Measurements from ENCODE around the gene MFRP. TPM values are rescaled to one million over a fixed set of nuclear protein-coding genes. Genes with fewer than 3 reads are reported as not detected.

Gene MFRP
- total and polyA plus RNA-seq, 9 of the 15 experiments (the other 6 are each of a cell fraction or from before 2014, with no cell fraction given): not detected

DNA sequence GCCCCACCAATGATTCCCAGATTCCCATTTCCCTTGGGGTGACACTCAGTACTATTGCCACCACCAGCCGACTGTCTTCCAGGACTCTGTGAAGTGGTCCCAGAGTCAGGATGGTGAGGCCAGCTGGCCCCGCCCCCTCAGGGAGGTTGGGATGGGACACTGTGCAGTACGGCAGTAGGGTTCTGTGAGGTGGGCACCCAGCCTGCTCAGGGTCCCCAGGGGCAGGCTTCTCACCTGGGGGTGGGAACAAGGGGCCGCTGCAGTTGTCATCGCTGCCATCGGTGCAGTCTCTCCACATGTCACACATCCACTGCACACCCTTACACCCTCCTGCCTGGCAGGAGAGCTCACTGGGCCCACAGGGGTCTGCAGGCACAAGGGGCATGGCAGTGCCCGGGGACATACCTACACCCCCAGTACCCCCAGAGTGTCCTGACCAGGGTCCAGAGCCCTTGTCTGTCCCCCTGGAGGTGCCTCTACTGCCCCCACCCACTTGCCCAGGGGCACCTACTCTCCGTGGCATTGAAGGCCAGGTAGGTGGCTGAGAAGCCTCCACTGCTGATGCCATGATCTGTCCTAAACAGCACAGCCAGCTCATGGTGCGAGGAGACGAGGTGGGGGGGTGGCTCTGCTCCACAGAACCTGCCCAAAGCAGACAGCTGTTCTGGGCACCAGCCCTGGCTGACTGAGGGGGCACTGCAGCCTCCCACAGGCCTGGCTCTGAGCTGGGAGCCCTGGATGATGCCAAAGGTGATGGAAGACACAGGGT, 4.0 kb downstream of the MFRP start:
- intact Hi-C loops (cut with micrococcal nuclease): no loop called here
- H2AFZ ChIP-seq (ENCODE audit: low read depth, low read length): no peak overlapping the region
- ChIA-PET POLR2A (interaction anchor here (1.5 kb wide), 1 partner anchor 132 kb away, joined by 4 read pairs; no protein-coding TSS in a partner anchor), CTCF (ENCODE audit: low intra/inter-chr PET ratio) (no interaction called here)
- 0 out of 3 replicates have a peak, but pooled peaks cover 5% of the 10 kb centered on the region for H3K79me2 ChIP-seq (ENCODE audit: control insufficient read depth, insufficient read depth, low read length)
- ATAC-seq (no peak), FAIRE-seq (no peak), DNase-seq (ENCODE audit: extremely low read depth in 1 of 4, low spot score in 3 of 4) (no peak)
- no peak overlapping the region for H3K4me2 ChIP-seq (ENCODE audit: insufficient read depth, low read length)
- H3K27ac ChIP-seq (ENCODE audit: extremely low read depth, low read depth, low read length): no peak overlapping the region
- in situ Hi-C loops (cut with MboI): no loop called here
- H3K9ac ChIP-seq (ENCODE audit: insufficient read depth in 1 of 2, low read depth in 2 of 2, low read length in 2 of 2): no peak overlapping the region
- BruUV-seq (replicated peaks): no TSS peak
- no peak overlapping the region for H3K4me3 ChIP-seq
- peaks cover 0 to 24% of the 10 kb centered on the region in 2 experiments; a peak in 3 of 5 replicates for H3K27me3 ChIP-seq (ENCODE audit: control insufficient read depth in 2 of 2, insufficient read depth in 2 of 2, low read length in 2 of 2)
- H3K36me3 ChIP-seq (ENCODE audit: control insufficient read depth, insufficient read depth, low read length): no peaks in the 10 kb centered on the region
- H3K4me1 ChIP-seq (replicated peaks in 1 of 2; ENCODE audit: control insufficient read depth in 2 of 2, insufficient read depth in 2 of 2, low read length in 2 of 2): peaks cover 21 to 49% of the 10 kb centered on the region in 2 experiments; a peak in 4 of 5 replicates
- no peaks in the 10 kb centered on the region; the same call in 1 of the 2 replicates for H4K20me1 ChIP-seq (replicated peaks; ENCODE audit: control insufficient read depth, insufficient read depth, low read length)
- H3K9me3 ChIP-seq (replicated peaks; ENCODE audit: control insufficient read depth, insufficient read depth, low read depth, low read length): no peaks in the 10 kb centered on the region
- WGBS (ENCODE audit: insufficient coverage, low coverage, missing lambda C conversion rate): 6% methylated on average over 10 of the region's 10 CpGs
- no peak for TF ChIP-seq POLR2A (conservative IDR thresholded peaks at IDR 0.05)
- TF ChIP-seq IFI16 (CRISPR knock-in tag; IDR thresholded peaks at IDR 0.05): no peak
- no peak for TF ChIP-seq ZNF239 (CRISPR knock-in tag; IDR thresholded peaks at IDR 0.05)
- TF ChIP-seq ZBTB5 (IDR thresholded peaks at IDR 0.05): no peak
- no peak for TF ChIP-seq ZSCAN32 (CRISPR knock-in tag; IDR thresholded peaks at IDR 0.05)
- TF ChIP-seq THRAP3 (IDR thresholded peaks at IDR 0.05; ENCODE audit: borderline replicate concordance): no peak
- TF ChIP-seq PML (IDR thresholded peaks at IDR 0.05; ENCODE audit: low read length): no peak
- no peak for TF ChIP-seq MAZ (CRISPR knock-in tag; conservative IDR thresholded peaks at IDR 0.05 in 1 of 2, IDR thresholded peaks at IDR 0.05 in 1 of 2)
- TF ChIP-seq ESRRB (CRISPR knock-in tag; IDR thresholded peaks at IDR 0.05; ENCODE audit: borderline replicate concordance): no peak
- no peak for TF ChIP-seq ZBTB1 (CRISPR knock-in tag; IDR thresholded peaks at IDR 0.05; ENCODE audit: borderline replicate concordance, low read depth)
- TF ChIP-seq SRSF7 (optimal IDR thresholded peaks at IDR 0.05; ENCODE audit: low read depth, low read length): no peak
- no peak for TF ChIP-seq DPF2 (IDR thresholded peaks at IDR 0.05)
- TF ChIP-seq ZNF551 (CRISPR knock-in tag; IDR thresholded peaks at IDR 0.05): no peak
- TF ChIP-seq COPS2 (conservative IDR thresholded peaks at IDR 0.05): no peak
- TF ChIP-seq ATF2 (CRISPR knock-in tag; IDR thresholded peaks at IDR 0.05): no peak
- no peaks in the 10 kb centered on the region for H3K9me1 ChIP-seq (ENCODE audit: control insufficient read depth, insufficient read depth, low read length)

All from K562 (cell line).